GM19023 (cell line): Measurements from ENCODE around the gene ZNF776.
"Not testable (repeated sequence)": the region's sequence is repeated elsewhere in the genome, so short reads cannot be mapped to it uniquely, and the experiment has no call there.

Experiments
- ATAC-seq: cut with Tn5 transposase; IDR thresholded peaks from one replicate; pipeline ENCODE4 v1.9.1; 2021; ENCODE audit warnings: mild to moderate bottlenecking, moderate library complexity; ENCODE audit not compliant: unreplicated experiment

The ZNF776 gene

DNA sequence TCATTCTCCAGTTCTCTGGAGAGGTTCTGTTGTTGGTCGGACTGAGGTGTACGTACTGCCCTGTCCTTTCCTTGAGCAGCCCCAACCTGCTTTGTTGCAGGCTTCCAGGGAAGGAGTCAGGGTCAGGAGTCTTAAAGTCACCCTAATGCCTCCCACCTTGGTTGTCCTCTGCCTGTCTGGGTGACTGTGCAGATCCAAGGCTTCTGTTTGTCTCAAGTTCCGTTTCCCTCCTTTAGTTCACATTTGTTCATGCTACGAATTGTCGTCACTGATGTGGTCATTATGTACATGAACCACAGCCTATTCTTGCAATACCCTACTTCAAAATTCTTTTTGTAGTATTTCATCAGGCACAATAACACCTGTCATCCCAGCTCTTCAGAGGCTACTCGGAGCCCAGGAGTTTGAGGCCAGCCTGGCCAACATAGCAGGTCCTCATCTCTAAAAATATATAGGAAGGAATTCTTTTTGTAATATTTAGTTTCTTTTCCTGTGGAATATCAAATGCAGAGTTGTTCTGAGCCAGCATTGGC, 30.2 kb downstream of the ZNF776 start:
- ATAC-seq, result no peak

DNA sequence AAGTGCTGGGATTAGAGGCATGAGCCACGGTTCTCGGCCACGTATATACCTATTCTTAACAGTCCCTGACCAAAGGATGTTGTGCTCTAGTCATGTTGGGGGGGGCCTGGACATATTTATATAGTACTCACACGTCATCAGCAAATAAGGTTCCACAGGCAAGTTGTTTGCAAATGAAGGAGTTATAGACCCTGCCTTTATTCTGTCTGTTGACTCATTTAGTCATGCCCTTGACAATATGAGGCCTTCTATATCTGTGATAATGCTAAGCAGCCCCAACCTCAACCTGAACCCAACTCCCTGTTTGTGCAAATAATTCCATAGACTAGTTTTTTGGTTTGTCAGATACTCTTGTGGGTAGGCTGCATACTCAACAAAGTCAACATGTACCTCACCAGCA, 31.7 kb downstream of the ZNF776 start:
- no peak for ATAC-seq

DNA sequence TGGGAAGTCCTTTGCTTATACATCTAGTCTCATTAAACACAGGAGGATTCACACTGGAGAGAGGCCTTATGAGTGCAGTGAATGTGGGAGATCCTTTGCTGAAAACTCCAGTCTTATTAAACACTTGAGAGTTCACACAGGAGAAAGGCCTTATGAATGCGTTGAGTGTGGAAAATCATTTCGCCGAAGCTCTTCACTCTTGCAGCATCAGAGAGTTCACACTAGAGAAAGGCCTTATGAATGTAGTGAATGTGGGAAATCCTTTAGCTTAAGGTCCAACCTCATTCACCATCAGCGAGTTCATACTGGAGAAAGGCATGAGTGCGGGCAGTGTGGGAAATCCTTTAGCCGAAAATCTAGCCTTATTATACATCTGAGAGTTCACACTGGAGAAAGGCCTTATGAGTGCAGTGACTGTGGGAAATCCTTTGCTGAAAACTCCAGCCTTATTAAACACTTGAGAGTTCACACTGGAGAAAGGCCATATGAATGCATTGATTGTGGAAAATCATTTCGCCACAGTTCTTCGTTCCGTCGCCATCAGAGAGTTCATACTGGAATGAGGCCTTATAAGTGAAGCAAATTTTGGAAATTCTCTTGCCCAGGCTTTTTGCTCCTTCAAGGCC, 32.7 kb downstream of the ZNF776 start:
- ATAC-seq, result no peak

DNA sequence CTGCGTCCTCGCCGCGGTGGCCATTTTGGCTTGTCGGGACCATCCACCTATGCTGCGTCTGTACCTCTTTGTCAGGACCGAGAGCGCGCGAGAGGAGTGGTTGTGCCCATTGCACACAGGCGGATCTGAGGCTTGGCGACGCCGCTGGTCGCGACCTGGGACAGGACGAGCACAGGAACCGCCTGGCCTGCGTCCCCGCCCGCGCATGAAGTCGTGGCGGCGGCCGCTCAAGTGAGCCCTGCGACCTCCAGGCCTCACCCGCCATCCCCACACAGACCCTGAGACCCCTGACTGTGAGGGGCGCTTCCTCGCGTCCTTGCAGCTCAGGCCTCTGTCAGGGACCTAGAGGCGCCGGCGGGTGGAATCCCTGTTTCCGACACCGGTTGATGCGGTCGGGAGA, 39.7 kb downstream of the ZNF776 start:
- no peak for ATAC-seq

DNA sequence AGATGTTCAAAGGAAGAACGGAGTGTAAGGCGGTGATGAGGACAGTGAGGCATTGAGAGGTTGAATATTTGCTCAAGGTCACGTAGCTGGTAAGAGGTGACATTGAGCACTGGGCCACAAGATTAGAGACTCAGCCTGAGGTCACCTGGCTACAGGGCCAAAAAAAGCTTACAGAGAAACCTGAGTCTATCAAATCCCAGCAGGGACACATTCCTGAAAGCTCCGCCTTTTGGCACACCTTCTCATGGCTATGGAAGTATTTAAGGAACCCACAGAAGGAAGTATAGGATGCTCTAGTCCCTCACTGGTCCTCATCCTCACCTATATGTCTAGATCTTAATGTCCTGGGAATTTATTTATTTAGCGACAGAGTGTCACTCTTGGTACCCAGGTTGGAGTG, 40.3 kb downstream of the ZNF776 start:
- ATAC-seq, result no peak

DNA sequence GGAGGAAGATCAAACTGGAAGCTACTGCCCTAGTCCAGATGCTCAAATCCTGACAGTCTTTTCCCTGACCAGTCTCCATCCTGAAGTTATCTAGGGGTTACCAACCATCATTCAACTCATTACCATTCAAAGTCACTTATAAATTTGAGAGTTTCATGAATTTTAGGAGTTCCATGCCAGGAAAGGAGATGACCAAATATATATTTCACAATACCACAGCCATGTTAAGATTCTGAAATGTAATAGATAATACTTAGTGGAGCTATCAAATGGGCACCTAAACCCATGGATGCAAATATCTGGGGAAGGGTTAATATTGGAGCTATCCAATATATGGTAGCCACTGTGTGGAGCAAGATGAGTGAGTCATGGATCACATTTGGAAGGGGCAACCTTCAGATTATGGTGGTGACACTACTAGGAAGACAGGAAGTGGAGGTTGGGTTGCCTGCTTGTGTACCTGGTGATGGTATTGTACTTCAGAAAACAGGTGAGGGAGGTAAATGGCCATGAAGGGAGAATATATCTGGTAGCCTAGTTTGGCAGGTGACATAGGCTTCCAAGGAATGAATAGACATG, 41.6 kb downstream of the ZNF776 start:
- no peak for ATAC-seq

DNA sequence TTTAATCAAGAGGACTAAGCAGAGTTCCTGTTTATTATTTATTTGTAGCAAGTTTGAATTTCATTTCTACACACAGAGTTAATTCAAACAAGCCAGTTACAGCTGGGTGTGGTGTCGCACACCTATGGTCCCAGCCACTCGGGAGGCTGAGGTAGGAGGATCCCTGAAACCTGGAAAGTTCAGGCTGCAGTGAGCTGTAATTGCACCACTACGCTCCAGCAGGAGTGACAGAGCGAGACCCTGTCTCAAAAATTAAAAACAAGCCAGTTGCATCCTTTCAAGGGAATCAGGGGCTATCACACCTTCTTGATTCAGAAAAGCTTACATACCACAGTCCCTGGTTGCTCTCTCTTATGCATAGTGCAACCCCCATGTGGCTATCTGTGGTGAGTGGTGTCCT, 42.7 kb downstream of the ZNF776 start:
- ATAC-seq, result no peak

DNA sequence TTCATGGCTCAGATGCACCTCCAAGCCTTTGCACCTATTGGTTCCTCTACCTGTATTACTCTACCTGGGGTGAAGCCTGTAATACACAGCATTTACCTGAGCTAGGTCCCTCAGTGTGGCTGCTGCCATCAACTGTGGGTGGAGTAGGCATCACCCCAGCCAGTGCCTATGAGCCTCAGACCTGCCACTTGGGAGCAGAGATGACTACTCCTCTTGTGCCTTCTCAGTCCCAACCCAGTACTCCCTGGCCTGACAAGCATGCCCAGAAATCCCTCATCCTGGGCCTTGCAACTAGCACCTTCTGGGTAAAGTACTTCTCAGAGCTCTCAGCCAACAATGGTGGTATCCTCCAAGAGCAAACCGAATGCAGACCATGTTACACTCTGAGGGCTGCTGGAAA, 50.0 kb downstream of the ZNF776 start:
- not testable (repeated sequence) for ATAC-seq

DNA sequence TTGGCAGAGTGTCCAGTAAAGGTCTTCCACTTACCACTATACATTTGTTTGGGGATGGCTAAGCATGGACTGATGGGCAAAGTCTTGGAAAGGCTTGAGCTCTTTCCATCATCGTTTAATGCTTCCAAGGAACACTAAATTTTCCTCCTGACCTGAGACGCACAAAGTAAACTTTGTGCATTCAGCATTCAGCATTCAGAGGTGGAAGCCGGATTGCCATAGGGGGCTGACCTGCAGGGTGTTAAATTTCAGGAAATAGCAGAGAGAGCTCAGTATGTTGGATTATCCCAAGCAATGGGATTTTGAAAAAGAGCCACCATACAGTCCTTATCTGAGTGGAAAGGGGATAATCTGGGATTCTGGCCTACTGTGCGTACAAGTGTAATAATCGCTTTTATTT, 54.1 kb downstream of the ZNF776 start:
- ATAC-seq, result no peak

DNA sequence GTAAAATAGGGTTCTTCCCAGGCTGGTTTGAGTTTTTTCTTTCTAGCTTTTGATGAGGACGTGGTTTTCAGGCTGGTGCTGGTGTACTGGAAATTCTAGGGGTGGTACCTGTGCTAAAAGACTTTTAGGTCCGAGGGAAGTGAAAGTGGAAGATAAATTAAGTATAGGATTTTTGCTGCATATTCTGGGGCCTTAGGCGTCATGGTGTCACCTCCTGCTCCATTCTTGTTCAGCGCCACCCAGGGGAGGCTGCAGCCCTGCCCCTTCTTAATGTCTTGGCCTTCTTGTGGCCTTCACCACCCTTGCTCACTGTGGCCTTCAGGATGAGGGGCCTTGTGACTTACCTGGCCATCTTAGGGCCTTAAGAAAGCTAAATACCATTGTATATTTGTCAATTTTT, 55.7 kb downstream of the ZNF776 start:
- no peak for ATAC-seq

DNA sequence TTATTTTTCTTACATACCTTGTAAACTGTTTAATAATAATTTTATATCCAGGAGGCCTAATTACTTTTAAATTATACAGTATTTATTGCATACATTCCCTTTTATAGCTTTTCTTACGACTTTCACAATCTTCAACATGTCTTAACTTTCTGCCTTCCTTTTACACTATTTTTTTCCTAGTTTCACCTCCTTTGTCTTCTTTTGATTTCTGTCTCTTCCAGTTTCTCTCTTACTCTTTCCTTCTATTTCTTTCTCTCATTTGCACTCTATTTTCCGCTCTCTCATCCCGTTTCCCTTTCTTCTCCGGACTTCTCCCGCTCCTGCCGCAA, 56.6 kb downstream of the ZNF776 start:
- no peak for ATAC-seq

DNA sequence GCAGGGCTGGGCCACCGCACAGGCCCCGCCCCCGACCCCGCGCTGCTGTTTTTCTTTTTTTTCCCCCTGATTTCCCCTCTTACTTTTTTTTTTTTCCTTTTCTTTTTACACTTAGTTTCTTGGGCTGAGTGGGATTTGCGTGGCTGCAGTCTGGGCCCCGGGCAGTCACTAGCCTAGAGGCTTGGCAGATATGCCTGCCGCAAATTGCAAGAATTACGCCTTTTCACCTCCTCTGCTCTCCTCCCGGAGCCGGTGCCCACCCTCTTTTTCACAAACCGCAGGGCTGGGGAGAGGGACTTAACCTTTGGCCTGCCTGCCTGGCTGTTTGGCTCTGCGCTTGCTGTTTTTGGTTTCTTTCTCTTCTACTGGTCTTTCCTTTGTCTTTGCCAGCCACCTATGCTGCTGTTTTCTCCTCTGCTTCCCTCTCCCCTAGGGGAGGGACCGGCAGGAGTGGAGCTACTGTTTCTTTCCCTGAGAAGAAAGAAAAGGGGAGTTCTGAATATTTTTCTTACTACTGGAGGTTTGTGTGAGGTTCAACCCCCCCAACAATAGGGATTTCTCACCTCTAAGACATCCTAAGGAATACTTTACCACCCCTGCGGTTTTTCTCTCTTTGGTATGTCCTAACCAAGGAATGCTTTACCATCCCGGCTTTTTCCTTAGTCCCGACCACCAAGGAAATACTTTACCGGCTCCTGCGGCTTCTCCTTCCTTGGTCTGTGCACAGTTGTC, 57.1 kb downstream of the ZNF776 start:
- ATAC-seq, result no peak

DNA sequence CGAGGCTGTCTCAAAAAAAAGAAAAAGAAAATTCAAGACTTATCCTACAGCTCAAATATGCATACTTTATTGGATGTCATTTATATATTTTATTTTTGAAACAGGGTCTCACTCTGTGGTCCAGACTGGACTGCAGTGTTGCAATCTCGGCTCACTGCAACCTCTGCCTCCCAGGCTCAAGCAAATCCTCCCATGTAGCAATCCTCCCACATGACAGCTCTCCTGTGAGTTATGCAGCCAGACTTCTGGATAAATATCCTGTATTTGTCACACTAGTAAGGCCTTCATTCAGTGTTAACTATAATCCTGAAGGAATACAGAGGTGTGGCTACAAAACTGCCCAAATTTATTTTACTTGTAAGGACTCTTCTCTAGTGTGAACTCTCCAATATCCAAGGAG, 60.9 kb downstream of the ZNF776 start:
- no peak for ATAC-seq
